ENCODE data around the gene HM13.
"Not testable (repeated sequence)": the region's sequence is repeated elsewhere in the genome, so short reads cannot be mapped to it uniquely, and the experiment has no call there.

Gene HM13

DNA sequence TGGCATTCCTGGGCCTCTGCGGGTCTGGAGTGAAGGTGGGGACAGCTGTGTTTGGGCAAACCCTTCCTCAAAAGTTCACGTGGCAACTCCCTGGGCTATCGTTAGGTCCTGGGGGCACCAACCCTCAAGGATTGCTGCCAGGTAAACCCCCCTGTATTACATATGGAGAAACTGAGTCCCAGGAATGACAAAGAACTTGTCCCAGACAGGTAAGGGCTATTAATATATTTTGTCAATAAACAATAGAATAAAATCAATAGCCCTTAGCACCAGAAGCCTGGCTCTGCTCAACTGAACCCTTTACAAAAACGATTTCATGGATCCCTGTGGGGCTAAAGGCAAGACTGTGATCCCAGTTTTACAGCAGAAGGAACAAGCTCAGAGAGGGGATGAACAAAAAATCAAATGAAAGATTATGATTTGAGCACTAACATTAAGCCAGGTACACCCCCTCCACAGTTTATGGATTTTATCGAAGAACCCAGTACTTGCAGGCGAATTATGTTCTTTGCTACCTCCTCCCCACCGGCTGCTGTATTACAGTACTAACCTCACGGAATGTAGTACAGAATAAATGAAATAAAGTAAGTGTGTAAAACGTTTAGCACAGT, 93.5 kb downstream of the HM13 start:
- H3K4me1 ChIP-seq (ENCODE audit: control insufficient read depth, insufficient read depth, low read depth, low read length), result peaks cover 37% of the 10 kb centered on the region
- H2AFZ ChIP-seq (ENCODE audit: low read depth, low read length), result no peak overlapping the region
- H2BK5ac ChIP-seq (ENCODE audit: low read depth, low read length, poor library complexity, severe bottlenecking), result no peak overlapping the region
- peak overlapping the region in 1 of 2 experiments; percentile 55 for H2BK12ac ChIP-seq (ENCODE audit: low read length in 2 of 2)
- peak overlapping the region; percentile 99 for H3K9ac ChIP-seq (ENCODE audit: low read length)
- H2AK5ac ChIP-seq (ENCODE audit: low read length, severe bottlenecking), result peak overlapping the region; percentile 8
- peak overlapping the region in 1 of 2 experiments; percentile 39 for H3K14ac ChIP-seq (ENCODE audit: low read length in 2 of 2)
- H2BK15ac ChIP-seq (ENCODE audit: low read depth, poor library complexity, severe bottlenecking), result no peak overlapping the region
- no peak overlapping the region for H4K91ac ChIP-seq (ENCODE audit: low read length)
- no peak overlapping the region for H4K8ac ChIP-seq (ENCODE audit: low read length)
- H3K18ac ChIP-seq (ENCODE audit: low read depth in 1 of 2, low read length in 2 of 2), result peak overlapping the region; percentile 41 to 63
- no peak overlapping the region for H3K4ac ChIP-seq (ENCODE audit: low read depth in 1 of 2, low read length in 2 of 2)
- peak overlapping the region; percentile 64 for H3K4me2 ChIP-seq (ENCODE audit: low read length, poor library complexity, severe bottlenecking)
- WGBS, result 68% methylated on average over 9 of the region's 9 CpGs
- H3K27me3 ChIP-seq (ENCODE audit: control insufficient read depth in 1 of 2, insufficient read depth in 1 of 2, low read length in 2 of 2), result no peaks in the 10 kb centered on the region
- no peak for DNase-seq
- H3K9me3 ChIP-seq (ENCODE audit: control insufficient read depth, low read length), result no peaks in the 10 kb centered on the region
- H3K4me3 ChIP-seq (ENCODE audit: insufficient read depth in 1 of 2, low read depth in 1 of 2, low read length in 2 of 2), result peak overlapping the region in 1 of 2 experiments; percentile 98
- H2BK120ac ChIP-seq (ENCODE audit: low read depth, low read length), result no peak overlapping the region
- peak overlapping the region; percentile 71 for H3K27ac ChIP-seq (ENCODE audit: low read length, poor library complexity, severe bottlenecking)
- no peaks in the 10 kb centered on the region for H3K79me1 ChIP-seq (replicated peaks; ENCODE audit: low read length, poor library complexity, severe bottlenecking)
- H3K23ac ChIP-seq (ENCODE audit: low read length in 2 of 2), result no peak overlapping the region
- H3K36me3 ChIP-seq (ENCODE audit: control insufficient read depth in 1 of 2, insufficient read depth in 2 of 2, low read depth in 1 of 2, low read length in 2 of 2), result peaks cover 3 to 7% of the 10 kb centered on the region in 2 experiments

GRCh38 chr20:31608251-31608945, 94.2 kb downstream of the HM13 start:
- H3K4me3 ChIP-seq (ENCODE audit: insufficient read depth in 1 of 2, low read depth in 1 of 2, low read length in 2 of 2), result peak overlapping the region; percentile 15 to 63
- 15% methylated on average over 42 of the region's 45 CpGs for WGBS
- H3K27me3 ChIP-seq (ENCODE audit: control insufficient read depth in 1 of 2, insufficient read depth in 1 of 2, low read length in 2 of 2), result no peaks in the 10 kb centered on the region
- peak; percentile 85 for DNase-seq
- H3K4me1 ChIP-seq (ENCODE audit: control insufficient read depth, insufficient read depth, low read depth, low read length), result peaks cover 33% of the 10 kb centered on the region
- H3K23ac ChIP-seq (ENCODE audit: low read length in 2 of 2), result no peak overlapping the region
- H2AK5ac ChIP-seq (ENCODE audit: low read length, severe bottlenecking), result peak overlapping the region; percentile 31
- peak overlapping the region; percentile 99 for H3K9ac ChIP-seq (ENCODE audit: low read length)
- no peak overlapping the region for H2AFZ ChIP-seq (ENCODE audit: low read depth, low read length)
- no peaks in the 10 kb centered on the region for H3K79me1 ChIP-seq (replicated peaks; ENCODE audit: low read length, poor library complexity, severe bottlenecking)
- peak overlapping the region; percentile 74 for H2BK120ac ChIP-seq (ENCODE audit: low read depth, low read length)
- H3K4ac ChIP-seq (ENCODE audit: low read depth in 1 of 2, low read length in 2 of 2), result peak overlapping the region in 1 of 2 experiments; percentile 43
- H3K36me3 ChIP-seq (ENCODE audit: control insufficient read depth in 1 of 2, insufficient read depth in 2 of 2, low read depth in 1 of 2, low read length in 2 of 2), result peaks cover 3 to 7% of the 10 kb centered on the region in 2 experiments
- H3K18ac ChIP-seq (ENCODE audit: low read depth in 1 of 2, low read length in 2 of 2), result peak overlapping the region; percentile 41 to 63
- H3K9me3 ChIP-seq (ENCODE audit: control insufficient read depth, low read length), result no peaks in the 10 kb centered on the region
- H4K91ac ChIP-seq (ENCODE audit: low read length), result peak overlapping the region; percentile 84
- H3K14ac ChIP-seq (ENCODE audit: low read length in 2 of 2), result peak overlapping the region in 1 of 2 experiments; percentile 2
- H2BK15ac ChIP-seq (ENCODE audit: low read depth, poor library complexity, severe bottlenecking), result no peak overlapping the region
- H2BK5ac ChIP-seq (ENCODE audit: low read depth, low read length, poor library complexity, severe bottlenecking), result peak overlapping the region; percentile 21
- peak overlapping the region; percentile 64 for H3K4me2 ChIP-seq (ENCODE audit: low read length, poor library complexity, severe bottlenecking)
- H3K27ac ChIP-seq (ENCODE audit: low read length, poor library complexity, severe bottlenecking), result peak overlapping the region; percentile 71
- H2BK12ac ChIP-seq (ENCODE audit: low read length in 2 of 2), result peak overlapping the region in 1 of 2 experiments; percentile 73
- H4K8ac ChIP-seq (ENCODE audit: low read length), result peak overlapping the region; percentile 72

GRCh38 chr20:31612271-31612640, 98.0 kb downstream of the HM13 start:
- WGBS, result 91% methylated on average over 12 of the region's 12 CpGs
- not testable (repeated sequence) for H4K8ac ChIP-seq (ENCODE audit: low read length); H3K27ac ChIP-seq (ENCODE audit: low read length, poor library complexity, severe bottlenecking); H4K91ac ChIP-seq (ENCODE audit: low read length); H2AFZ ChIP-seq (ENCODE audit: low read depth, low read length); H3K9ac ChIP-seq (ENCODE audit: low read length); H3K4me3 ChIP-seq (ENCODE audit: insufficient read depth in 1 of 2, low read depth in 1 of 2, low read length in 2 of 2); H3K79me1 ChIP-seq (replicated peaks; ENCODE audit: low read length, poor library complexity, severe bottlenecking); H2BK15ac ChIP-seq (ENCODE audit: low read depth, poor library complexity, severe bottlenecking); H2BK120ac ChIP-seq (ENCODE audit: low read depth, low read length); H3K23ac ChIP-seq (ENCODE audit: low read length in 2 of 2); H3K4me2 ChIP-seq (ENCODE audit: low read length, poor library complexity, severe bottlenecking); H3K36me3 ChIP-seq (ENCODE audit: control insufficient read depth in 1 of 2, insufficient read depth in 2 of 2, low read depth in 1 of 2, low read length in 2 of 2); H2AK5ac ChIP-seq (ENCODE audit: low read length, severe bottlenecking); H3K27me3 ChIP-seq (ENCODE audit: control insufficient read depth in 1 of 2, insufficient read depth in 1 of 2, low read length in 2 of 2); H2BK5ac ChIP-seq (ENCODE audit: low read depth, low read length, poor library complexity, severe bottlenecking); H3K4ac ChIP-seq (ENCODE audit: low read depth in 1 of 2, low read length in 2 of 2); H3K18ac ChIP-seq (ENCODE audit: low read depth in 1 of 2, low read length in 2 of 2); DNase-seq; H3K9me3 ChIP-seq (ENCODE audit: control insufficient read depth, low read length); H3K14ac ChIP-seq (ENCODE audit: low read length in 2 of 2)
- Histone ChIP-seq H2BK12ac (ENCODE audit: low read length in 2 of 2) (peak overlapping the region in 1 of 2 experiments; percentile 31), H3K4me1 (ENCODE audit: control insufficient read depth, insufficient read depth, low read depth, low read length) (peaks cover 20% of the 10 kb centered on the region)

DNA sequence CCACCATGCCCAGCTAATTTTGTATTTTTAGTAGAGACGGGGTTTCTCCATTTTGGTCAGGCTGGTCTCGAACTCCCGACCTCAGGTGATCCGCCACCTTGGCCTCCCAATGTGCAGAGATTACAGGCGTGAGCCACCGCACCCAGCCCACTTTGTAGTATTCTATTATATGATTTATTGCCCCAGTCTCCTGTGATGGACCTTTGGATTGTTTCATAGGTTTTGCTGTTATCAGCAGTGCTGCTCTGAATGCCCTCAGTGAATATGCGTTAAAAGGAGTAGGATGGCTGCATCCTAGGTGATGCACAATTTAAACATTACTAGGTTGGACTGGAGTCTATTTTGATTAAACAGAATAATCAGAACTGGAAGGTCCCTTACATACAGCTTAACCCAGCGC, 101.2 kb downstream of the HM13 start:
- H3K4me3 ChIP-seq (ENCODE audit: insufficient read depth in 1 of 2, low read depth in 1 of 2, low read length in 2 of 2), result no peak overlapping the region
- H3K9ac ChIP-seq (ENCODE audit: low read length), result no peak overlapping the region
- peaks cover 7% of the 10 kb centered on the region for H3K4me1 ChIP-seq (ENCODE audit: control insufficient read depth, insufficient read depth, low read depth, low read length)
- no peak for DNase-seq
- no peak overlapping the region for H3K23ac ChIP-seq (ENCODE audit: low read length in 2 of 2)
- no peak overlapping the region for H3K14ac ChIP-seq (ENCODE audit: low read length in 2 of 2)
- H2AK5ac ChIP-seq (ENCODE audit: low read length, severe bottlenecking), result no peak overlapping the region
- no peaks in the 10 kb centered on the region for H3K79me1 ChIP-seq (replicated peaks; ENCODE audit: low read length, poor library complexity, severe bottlenecking)
- no peaks in the 10 kb centered on the region for H3K36me3 ChIP-seq (ENCODE audit: control insufficient read depth in 1 of 2, insufficient read depth in 2 of 2, low read depth in 1 of 2, low read length in 2 of 2)
- no peak overlapping the region for H2BK120ac ChIP-seq (ENCODE audit: low read depth, low read length)
- no peak overlapping the region for H2BK5ac ChIP-seq (ENCODE audit: low read depth, low read length, poor library complexity, severe bottlenecking)
- H4K91ac ChIP-seq (ENCODE audit: low read length), result no peak overlapping the region
- no peaks in the 10 kb centered on the region for H3K9me3 ChIP-seq (ENCODE audit: control insufficient read depth, low read length)
- no peak overlapping the region for H2BK15ac ChIP-seq (ENCODE audit: low read depth, poor library complexity, severe bottlenecking)
- no peak overlapping the region for H3K4ac ChIP-seq (ENCODE audit: low read depth in 1 of 2, low read length in 2 of 2)
- WGBS, result 81% methylated on average over 6 of the region's 8 CpGs
- no peak overlapping the region for H3K27ac ChIP-seq (ENCODE audit: low read length, poor library complexity, severe bottlenecking)
- no peak overlapping the region for H2AFZ ChIP-seq (ENCODE audit: low read depth, low read length)
- H2BK12ac ChIP-seq (ENCODE audit: low read length in 2 of 2), result no peak overlapping the region
- H3K18ac ChIP-seq (ENCODE audit: low read depth in 1 of 2, low read length in 2 of 2), result no peak overlapping the region
- H3K27me3 ChIP-seq (ENCODE audit: control insufficient read depth in 1 of 2, insufficient read depth in 1 of 2, low read length in 2 of 2), result no peaks in the 10 kb centered on the region
- H3K4me2 ChIP-seq (ENCODE audit: low read length, poor library complexity, severe bottlenecking), result no peak overlapping the region
- H4K8ac ChIP-seq (ENCODE audit: low read length), result no peak overlapping the region

Data from mesenchymal stem cell (in vitro differentiated cells and primary cell).